ENCODE results near the gene AGAP9.
"Not testable (repeated sequence)": the region's sequence is repeated elsewhere in the genome, so short reads cannot be mapped to it uniquely, and the experiment has no call there.

The AGAP9 gene

DNA sequence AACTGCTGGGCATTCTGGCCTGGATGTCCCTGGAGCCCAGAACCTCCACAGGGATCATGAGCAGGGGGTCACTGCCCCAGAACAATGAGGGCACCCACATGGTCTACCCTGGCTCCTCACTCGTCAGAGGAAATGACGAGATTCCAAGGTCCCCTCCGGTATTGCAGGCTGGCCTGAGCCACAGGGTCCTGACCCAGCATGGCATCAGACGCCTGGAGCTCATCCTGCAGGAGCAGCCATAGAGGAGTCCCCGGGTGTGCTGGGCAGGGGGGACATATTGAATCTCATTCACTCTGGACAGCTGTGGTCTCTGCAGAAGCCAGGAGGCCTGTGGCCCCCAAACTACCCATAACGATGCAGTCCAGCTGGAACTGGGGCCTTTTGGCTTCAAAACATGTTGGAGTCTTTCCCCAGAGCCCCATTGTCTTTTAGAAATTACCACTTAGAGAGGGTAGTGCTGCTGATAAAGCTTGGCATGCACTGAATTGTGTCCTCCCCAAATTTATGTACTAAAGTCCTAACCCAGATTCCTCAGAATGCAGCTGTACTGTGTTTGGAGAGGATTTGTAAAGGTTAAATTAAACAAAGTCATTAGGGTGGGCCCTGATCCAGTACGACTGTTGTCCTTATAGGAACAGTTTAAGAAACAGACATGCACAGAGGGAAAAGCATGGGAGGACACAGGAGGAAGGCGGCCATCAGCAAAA, 67.2 kb downstream of the AGAP9 start:
- DNase-seq, result no peak

DNA sequence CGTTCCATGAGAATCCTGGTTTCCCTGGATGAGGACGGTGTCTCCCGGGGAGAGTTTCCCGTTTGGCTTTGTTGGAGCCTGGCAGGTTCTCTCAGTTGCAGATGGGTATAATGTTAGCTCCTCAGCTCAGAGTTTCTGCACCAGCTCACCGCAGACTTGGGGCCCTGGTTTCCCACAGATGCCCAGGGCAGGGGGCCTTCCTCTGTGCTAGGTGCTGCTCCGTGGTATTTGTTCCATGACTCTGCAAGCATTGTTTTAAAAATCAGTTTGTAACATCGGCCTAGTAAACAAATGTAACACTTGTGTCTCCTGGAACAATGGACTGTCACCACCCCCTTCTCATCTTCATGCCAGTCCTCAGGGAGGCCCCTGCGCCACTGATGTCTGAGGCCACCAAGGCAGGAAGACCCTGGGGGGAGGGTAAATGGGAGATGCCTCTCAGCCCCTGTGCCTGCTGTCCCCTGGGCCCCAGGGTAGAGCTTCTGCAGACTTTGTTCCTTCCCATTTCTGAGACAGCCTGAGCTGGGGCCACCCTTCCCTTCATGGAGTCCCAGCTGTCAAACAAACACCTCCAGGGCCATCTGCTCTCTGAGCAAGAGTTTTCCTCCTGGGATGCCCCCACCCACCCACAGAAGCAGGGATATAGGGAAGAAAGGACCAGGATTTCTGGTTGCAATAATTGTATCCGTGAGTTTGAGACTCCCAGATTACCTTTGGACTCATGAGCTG, 67.9 kb downstream of the AGAP9 start:
- DNase-seq, result not testable (repeated sequence)

DNA sequence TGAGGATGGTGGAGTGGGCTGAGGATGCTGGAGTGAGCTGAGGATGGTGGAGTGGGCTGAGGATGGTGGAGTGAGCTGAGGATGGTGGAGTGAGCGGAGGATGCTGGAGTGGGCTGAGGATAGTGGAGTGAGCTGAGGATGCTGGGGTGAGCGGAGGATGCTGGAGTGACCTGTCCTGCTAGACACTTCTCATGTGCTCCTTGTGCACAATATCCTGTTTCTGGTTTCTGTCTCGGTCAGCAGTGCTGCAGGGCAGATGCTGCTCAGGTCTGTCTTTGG, 68.7 kb downstream of the AGAP9 start:
- no peak for DNase-seq

DNA sequence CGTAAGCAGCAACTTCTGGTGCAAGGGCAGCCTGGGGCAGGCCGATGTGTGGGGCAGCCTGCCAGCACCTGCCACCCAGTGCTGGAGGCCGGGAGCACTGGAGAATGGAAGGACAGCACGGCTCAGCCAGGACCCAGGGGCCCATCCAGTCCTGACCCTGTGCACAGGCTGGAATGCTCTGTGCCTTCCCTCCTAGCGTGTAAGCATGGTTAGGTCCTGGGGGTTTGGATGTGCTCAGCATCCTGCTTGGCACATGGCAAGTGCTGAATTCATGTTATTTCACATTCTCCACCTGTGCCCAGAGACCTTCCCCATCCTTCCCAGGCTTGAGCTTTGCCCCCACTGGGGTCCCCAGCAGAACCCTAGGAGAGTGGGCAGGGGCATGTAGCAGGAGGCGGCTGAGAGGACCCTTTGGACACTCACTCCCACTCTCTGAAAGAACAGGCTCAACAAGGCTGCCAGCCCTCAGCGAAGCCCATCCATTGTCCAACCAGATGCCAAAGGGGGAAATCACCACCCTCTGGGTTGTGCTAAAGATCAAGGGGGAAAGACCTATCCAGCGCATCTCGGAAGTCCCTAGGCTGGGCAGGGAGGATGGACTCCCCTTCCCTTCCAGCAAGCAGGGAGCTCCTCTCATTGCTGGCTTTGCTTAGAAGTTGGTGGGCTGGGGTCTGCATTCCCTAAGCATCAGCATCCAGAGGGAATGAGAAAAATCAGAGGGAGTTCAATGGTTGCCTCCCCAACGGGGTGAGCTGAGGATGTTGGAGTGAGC, 69.2 kb downstream of the AGAP9 start:
- no peak for DNase-seq

DNA sequence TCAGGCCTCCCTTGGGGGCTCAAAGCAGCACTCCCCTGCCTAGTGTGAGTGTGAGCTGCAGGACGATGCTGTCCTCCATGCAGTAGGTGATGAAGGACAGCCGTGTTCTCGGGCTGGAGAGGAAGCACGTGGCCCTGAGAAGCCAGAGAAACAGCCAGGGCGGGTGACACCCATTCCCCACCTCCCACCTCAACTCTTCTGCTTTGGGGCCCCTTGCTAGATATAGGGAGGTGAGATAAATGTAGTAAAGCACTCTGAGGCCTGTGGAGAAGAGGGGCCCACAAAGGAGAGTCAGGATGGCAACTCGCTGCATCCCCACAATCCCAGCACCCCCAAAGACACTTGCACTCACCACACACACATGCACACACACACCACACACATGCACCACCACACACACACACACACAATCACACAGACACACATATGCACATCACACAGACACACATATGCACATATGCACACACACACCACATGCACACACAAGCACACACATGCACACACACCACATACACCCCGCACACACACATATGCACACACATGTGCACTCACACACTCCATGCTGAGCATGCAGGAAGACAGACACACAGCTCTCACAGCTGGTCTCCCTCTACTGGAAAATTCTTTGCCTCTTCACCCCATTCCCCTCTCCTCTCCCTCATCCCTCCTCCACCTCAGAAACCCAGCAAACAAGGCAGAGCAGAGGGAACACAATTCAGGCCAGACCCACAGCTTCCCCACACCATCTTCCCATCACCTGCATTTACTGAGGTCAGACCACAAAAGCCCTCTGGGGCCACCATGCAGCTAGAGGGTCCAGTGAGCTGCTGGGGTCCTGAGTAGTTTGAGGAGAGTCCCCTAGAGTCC, 70.1 kb downstream of the AGAP9 start:
- no peak for DNase-seq

DNA sequence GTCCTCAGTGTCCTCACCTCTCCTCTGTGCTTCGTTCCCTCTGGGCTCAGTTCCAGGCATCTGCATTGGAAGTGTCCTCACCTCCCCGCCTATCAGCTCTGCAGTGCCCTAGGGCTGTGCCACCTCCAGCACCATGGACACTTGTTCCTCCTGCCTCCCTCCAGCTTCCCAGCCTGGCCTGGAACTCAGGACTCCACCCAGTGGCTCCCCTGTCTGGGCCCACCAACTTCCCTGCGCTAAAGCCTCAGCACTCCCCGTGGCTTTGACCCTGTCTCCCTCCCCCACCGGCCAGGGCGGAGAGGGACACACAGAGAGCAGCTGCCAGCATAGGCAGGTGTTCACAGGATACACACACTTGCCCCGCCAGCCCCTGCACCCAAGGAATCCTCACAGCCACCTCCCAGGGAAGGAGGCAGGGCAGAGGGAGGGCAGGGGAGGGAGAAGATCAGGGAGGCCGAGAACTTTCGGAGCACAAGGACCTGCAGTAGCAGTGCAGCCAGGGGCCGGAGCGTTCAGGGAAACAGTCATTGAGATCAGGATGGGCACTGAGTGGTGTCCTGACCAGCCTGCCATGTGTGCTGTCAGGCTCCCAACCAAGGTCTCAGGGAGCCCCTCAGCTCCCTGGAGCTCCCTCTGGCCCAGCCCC, 70.8 kb downstream of the AGAP9 start:
- no peak for DNase-seq

DNA sequence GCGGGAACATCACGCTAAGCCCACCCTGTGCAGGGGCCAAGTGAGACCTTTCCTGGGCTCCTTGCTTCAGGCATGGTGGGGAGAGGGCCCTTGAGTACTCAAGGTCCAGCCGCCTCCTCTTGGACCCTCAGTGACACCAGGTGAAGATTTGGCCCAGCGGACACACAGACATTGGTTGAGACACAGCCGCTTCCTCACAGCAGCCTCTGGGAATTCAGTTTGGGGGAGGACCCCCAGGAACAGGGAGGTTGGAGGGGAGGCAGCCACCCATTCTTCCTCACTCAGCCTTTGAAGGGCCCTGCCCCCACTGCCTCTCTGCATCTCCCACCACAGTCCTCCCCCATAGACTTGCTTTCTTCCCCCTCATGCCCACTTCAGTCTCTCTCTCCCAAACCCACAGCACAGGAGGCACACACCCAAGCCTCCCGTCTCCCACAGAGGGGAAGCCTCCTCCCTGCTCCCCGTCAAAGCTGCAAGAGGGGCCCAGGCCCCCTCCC, 71.4 kb downstream of the AGAP9 start:
- DNase-seq, result no peak

Data from GDM1 (cell line).